ENCODE results near the gene SBF2. TPM values are rescaled to one million over a fixed set of nuclear protein-coding genes. Genes with fewer than 3 reads are reported as not detected.

SBF2 gene
- polyA plus RNA-seq, 2 donors, result 8.5 to 12.1 TPM

DNA sequence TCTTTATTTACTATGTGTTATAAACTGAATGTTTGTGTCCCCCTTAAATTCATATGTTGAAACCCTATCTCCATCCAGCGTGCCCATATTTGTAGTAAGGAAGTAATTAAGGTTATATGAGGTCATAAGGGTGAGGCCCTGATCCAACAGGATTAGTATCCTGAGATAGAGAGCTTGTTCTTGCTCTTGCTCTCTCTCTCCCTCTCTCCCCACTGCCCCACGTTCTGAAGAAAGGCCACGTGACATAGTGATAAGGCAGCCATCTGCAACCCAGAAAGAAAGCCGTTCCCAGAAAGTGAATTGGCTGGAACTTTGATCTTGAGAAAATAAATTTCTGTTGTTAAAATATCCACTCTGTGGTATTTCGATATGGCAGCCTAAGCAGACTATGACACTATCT is 417.7 kb downstream of the SBF2 start:
- Histone ChIP-seq H3K9me3 (ENCODE audit: control insufficient read depth in 2 of 2, insufficient read depth in 1 of 2, low read depth in 1 of 2, low read length in 1 of 2) (no peaks in the 10 kb centered on the region), H3K36me3 (ENCODE audit: control insufficient read depth in 2 of 2, insufficient read depth in 2 of 2, low read length in 1 of 2) (no peaks in the 10 kb centered on the region), H3K27ac (ENCODE audit: low read depth in 2 of 2, low read length in 1 of 2) (no peak overlapping the region), H3K4me1 (ENCODE audit: control insufficient read depth in 2 of 2, insufficient read depth in 2 of 2, low read length in 1 of 2) (no peaks in the 10 kb centered on the region), H3K27me3 (ENCODE audit: control insufficient read depth in 1 of 2, insufficient read depth in 2 of 2, low read length in 2 of 2) (no peaks in the 10 kb centered on the region), H3K4me3 (ENCODE audit: low read depth in 1 of 2, low read length in 2 of 2) (no peak overlapping the region)
- WGBS, 2 donors, result 83 to 91% methylated on average over 5 of the region's 5 CpGs

DNA sequence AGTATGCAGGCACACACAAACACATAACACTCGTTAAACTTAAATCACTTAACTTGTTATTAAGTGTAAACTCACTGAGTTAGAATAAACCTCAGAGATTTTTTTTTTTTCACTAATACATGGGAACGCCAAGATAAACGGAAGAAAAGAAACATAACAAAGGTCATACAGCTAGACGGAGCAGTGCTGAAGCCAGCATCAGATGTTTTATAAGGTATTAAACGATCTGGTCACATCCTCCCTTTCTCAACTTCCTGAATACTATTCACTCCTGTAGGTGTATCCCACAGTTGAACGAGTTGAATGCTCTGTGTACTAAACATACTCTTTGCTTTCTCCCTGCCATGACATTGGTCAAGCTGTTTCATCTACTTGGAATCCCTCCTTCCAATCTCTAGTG is 418.2 kb downstream of the SBF2 start:
- H3K27me3 ChIP-seq (ENCODE audit: control insufficient read depth in 1 of 2, insufficient read depth in 2 of 2, low read length in 2 of 2), result no peaks in the 10 kb centered on the region
- H3K36me3 ChIP-seq (ENCODE audit: control insufficient read depth in 2 of 2, insufficient read depth in 2 of 2, low read length in 1 of 2), result no peaks in the 10 kb centered on the region
- WGBS, 2 donors, result 67 to 72% methylated on average over 6 of the region's 6 CpGs
- no peaks in the 10 kb centered on the region for H3K4me1 ChIP-seq (ENCODE audit: control insufficient read depth in 2 of 2, insufficient read depth in 2 of 2, low read length in 1 of 2)
- H3K27ac ChIP-seq (ENCODE audit: low read depth in 2 of 2, low read length in 1 of 2), result no peak overlapping the region
- H3K9me3 ChIP-seq (ENCODE audit: control insufficient read depth in 2 of 2, insufficient read depth in 1 of 2, low read depth in 1 of 2, low read length in 1 of 2), result no peaks in the 10 kb centered on the region
- no peak overlapping the region for H3K4me3 ChIP-seq (ENCODE audit: low read depth in 1 of 2, low read length in 2 of 2)

DNA sequence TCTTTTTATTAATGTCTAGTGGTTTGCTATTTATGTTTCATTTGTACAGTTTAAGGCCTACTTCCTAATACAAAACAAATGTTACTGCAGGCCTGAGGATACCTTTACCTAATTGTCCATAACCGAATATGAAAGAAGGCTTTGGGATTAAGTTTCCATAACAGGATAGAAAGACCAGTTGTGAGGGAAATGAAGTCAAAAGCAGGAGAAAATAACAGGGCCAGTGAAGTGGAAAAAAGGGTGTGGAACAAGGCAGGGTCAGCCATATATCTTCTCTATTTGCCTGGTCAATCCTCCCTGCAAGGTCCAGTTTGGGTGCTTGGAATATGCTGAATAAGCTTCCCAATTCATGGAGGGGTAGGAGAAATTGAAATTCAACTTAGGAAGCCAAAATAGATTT is 418.6 kb downstream of the SBF2 start:
- Histone ChIP-seq H3K36me3 (ENCODE audit: control insufficient read depth in 2 of 2, insufficient read depth in 2 of 2, low read length in 1 of 2) (no peaks in the 10 kb centered on the region), H3K27ac (ENCODE audit: low read depth in 2 of 2, low read length in 1 of 2) (no peak overlapping the region), H3K9me3 (ENCODE audit: control insufficient read depth in 2 of 2, insufficient read depth in 1 of 2, low read depth in 1 of 2, low read length in 1 of 2) (no peaks in the 10 kb centered on the region), H3K4me1 (ENCODE audit: control insufficient read depth in 2 of 2, insufficient read depth in 2 of 2, low read length in 1 of 2) (no peaks in the 10 kb centered on the region), H3K27me3 (ENCODE audit: control insufficient read depth in 1 of 2, insufficient read depth in 2 of 2, low read length in 2 of 2) (no peaks in the 10 kb centered on the region), H3K4me3 (ENCODE audit: low read depth in 1 of 2, low read length in 2 of 2) (no peak overlapping the region)
- WGBS, 2 donors, result 76 to 77% methylated on average over 1 of the region's 1 CpG

DNA sequence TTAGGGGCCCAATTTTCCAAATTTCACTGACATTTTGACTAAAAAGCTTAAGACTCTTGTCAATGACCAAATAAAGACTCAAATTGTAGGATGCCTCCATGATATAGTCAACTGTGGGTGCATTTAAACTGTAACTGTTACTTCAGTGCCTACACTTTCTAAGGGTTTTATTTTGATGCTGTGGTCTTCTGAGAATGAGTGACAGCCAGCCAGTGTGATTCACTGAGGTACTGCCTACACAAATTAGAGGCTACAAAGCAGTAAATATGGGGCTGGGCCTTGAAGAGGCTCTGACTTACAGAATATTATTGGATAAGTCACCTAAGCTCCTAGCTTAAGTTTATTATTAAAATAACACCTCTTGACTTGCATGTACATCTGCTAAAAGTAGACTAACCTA is 419.6 kb downstream of the SBF2 start:
- H3K36me3 ChIP-seq (ENCODE audit: control insufficient read depth in 2 of 2, insufficient read depth in 2 of 2, low read length in 1 of 2), result no peaks in the 10 kb centered on the region
- H3K27ac ChIP-seq (ENCODE audit: low read depth in 2 of 2, low read length in 1 of 2), result no peak overlapping the region
- no peaks in the 10 kb centered on the region for H3K9me3 ChIP-seq (ENCODE audit: control insufficient read depth in 2 of 2, insufficient read depth in 1 of 2, low read depth in 1 of 2, low read length in 1 of 2)
- no peaks in the 10 kb centered on the region for H3K4me1 ChIP-seq (ENCODE audit: control insufficient read depth in 2 of 2, insufficient read depth in 2 of 2, low read length in 1 of 2)
- H3K27me3 ChIP-seq (ENCODE audit: control insufficient read depth in 1 of 2, insufficient read depth in 2 of 2, low read length in 2 of 2), result no peaks in the 10 kb centered on the region
- no peak overlapping the region for H3K4me3 ChIP-seq (ENCODE audit: low read depth in 1 of 2, low read length in 2 of 2)

DNA sequence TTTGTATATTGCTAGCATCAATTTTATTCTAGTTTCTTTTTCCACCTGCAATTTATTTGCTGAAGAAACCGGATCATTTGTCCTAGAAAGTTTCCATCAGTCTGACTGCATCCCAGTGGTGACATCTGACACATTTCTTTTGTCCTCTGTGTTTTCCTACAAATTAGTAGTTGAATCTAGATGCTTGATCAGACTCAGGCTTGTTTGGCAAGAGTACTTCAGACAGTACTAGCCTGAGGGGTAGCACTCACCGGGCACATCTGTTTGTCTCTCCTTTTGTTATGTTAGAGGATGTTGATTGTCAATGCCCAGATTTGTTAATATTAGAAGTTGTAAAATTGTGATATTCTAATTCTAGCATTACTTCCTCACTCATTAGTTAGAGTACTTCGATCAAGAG is 425.4 kb downstream of the SBF2 start:
- H3K36me3 ChIP-seq (ENCODE audit: control insufficient read depth in 2 of 2, insufficient read depth in 2 of 2, low read length in 1 of 2), result no peaks in the 10 kb centered on the region
- no peaks in the 10 kb centered on the region for H3K4me1 ChIP-seq (ENCODE audit: control insufficient read depth in 2 of 2, insufficient read depth in 2 of 2, low read length in 1 of 2)
- WGBS, 2 donors, result 73 to 87% methylated on average over 3 of the region's 3 CpGs
- H3K27ac ChIP-seq (ENCODE audit: low read depth in 2 of 2, low read length in 1 of 2), result no peak overlapping the region
- no peaks in the 10 kb centered on the region for H3K9me3 ChIP-seq (ENCODE audit: control insufficient read depth in 2 of 2, insufficient read depth in 1 of 2, low read depth in 1 of 2, low read length in 1 of 2)
- H3K27me3 ChIP-seq (ENCODE audit: control insufficient read depth in 1 of 2, insufficient read depth in 2 of 2, low read length in 2 of 2), result no peaks in the 10 kb centered on the region
- no peak overlapping the region for H3K4me3 ChIP-seq (ENCODE audit: low read depth in 1 of 2, low read length in 2 of 2)

DNA sequence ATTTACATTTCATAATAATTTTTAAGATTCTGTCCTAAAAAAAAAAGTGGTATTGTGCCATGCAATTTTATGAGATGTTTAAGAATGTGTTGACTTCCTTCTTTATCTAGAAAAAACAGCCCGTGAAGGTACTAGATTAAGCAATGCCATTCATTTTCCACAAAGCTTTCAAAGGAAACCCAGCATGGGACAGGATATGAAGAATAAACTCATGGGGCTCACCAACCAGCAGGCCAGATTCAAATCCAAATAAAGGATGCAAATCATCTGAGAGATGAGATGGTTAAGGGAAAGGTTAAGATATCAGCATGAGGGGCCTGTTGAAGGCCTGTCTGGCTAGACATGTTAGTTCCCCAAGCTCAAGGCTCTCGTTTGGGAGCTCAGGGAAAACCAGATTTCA is 431.0 kb downstream of the SBF2 start:
- WGBS, 2 donors, result 66 to 74% methylated on average over 2 of the region's 2 CpGs
- H3K27ac ChIP-seq (ENCODE audit: low read depth in 2 of 2, low read length in 1 of 2), result no peak overlapping the region
- H3K27me3 ChIP-seq (ENCODE audit: control insufficient read depth in 1 of 2, insufficient read depth in 2 of 2, low read length in 2 of 2), result no peaks in the 10 kb centered on the region
- no peaks in the 10 kb centered on the region for H3K36me3 ChIP-seq (ENCODE audit: control insufficient read depth in 2 of 2, insufficient read depth in 2 of 2, low read length in 1 of 2)
- no peaks in the 10 kb centered on the region for H3K4me1 ChIP-seq (ENCODE audit: control insufficient read depth in 2 of 2, insufficient read depth in 2 of 2, low read length in 1 of 2)
- H3K4me3 ChIP-seq (ENCODE audit: low read depth in 1 of 2, low read length in 2 of 2), result no peak overlapping the region
- no peaks in the 10 kb centered on the region for H3K9me3 ChIP-seq (ENCODE audit: control insufficient read depth in 2 of 2, insufficient read depth in 1 of 2, low read depth in 1 of 2, low read length in 1 of 2)

DNA sequence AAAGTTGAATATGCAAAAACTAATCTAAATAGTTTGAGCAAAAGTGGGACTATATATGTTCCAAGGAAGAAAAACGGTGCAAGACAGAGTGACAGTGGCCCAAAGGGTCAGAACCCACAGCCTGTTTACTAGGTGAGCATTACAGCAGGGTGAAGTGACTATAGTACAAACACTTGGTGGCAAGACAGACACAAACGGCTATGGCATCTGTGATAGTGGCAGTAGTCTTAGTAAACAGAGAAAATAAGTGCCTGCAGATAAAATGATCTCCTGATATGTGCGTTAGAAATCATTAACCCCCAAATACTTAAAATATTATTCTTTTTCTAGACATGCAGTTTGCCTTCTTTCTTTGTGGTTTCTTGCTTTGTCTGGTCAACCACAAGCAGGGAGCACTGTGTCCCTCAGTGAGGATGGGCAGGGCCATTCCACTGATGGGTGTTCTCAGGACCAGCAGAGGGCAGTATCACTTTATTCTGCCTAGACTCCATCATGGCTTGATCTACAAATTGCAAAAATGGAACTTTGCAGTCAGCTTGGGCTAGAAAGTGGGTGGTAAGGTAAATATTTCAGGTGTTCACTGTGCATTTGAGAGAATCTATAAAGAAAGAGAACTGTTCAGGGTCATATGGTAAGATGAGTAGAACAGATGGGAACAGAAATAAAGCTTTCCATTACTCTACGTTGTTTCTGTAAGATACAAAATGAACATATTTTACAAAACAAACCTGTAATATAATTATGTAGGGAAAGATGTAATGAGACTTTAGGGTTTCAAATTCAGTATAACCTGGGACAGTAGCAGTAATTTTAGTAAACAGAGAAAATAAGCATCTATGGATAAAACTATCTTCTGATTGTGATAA is 431.9 kb downstream of the SBF2 start:
- Histone ChIP-seq H3K27ac (ENCODE audit: low read depth in 2 of 2, low read length in 1 of 2) (no peak overlapping the region), H3K27me3 (ENCODE audit: control insufficient read depth in 1 of 2, insufficient read depth in 2 of 2, low read length in 2 of 2) (no peaks in the 10 kb centered on the region), H3K9me3 (ENCODE audit: control insufficient read depth in 2 of 2, insufficient read depth in 1 of 2, low read depth in 1 of 2, low read length in 1 of 2) (no peaks in the 10 kb centered on the region), H3K36me3 (ENCODE audit: control insufficient read depth in 2 of 2, insufficient read depth in 2 of 2, low read length in 1 of 2) (no peaks in the 10 kb centered on the region), H3K4me3 (ENCODE audit: low read depth in 1 of 2, low read length in 2 of 2) (no peak overlapping the region), H3K4me1 (ENCODE audit: control insufficient read depth in 2 of 2, insufficient read depth in 2 of 2, low read length in 1 of 2) (no peaks in the 10 kb centered on the region)
- WGBS, 2 donors, result 78 to 82% methylated on average over 4 of the region's 4 CpGs

DNA sequence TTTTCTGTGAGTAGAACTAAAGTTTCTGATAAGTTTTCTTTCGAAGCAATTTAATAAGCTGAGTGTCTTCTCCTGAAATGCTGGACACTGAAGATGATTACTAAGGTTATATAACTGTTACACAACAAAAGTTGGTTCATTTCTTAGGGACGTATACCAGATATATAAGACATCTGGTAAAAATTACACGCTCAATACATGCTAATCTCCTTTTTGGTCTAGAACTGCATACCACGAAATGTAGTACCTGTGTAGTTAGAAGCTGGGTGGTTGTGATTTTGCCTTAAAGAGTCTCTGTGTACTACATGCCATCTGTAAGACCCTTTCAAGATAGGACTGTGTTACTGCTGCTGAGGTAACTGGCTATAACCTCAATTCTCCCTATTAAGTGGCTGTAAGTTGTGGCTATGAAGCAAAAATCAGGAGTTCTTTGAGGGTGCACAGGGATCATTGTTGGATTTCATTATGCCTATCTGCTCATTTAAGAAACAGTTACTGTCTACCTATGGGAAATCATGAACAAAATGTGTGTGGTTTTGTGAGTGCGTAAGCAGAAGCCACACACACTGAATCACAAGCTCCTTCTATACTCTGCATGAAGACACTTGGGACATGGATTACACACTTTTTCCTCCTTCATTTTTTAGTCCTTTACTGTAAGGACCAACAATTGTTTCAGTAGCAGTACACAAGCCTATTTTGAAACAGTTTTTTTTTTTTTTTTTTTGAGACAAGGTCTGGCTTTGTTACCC is 434.3 kb downstream of the SBF2 start:
- H3K9me3 ChIP-seq (ENCODE audit: control insufficient read depth in 2 of 2, insufficient read depth in 1 of 2, low read depth in 1 of 2, low read length in 1 of 2), result no peaks in the 10 kb centered on the region
- H3K4me3 ChIP-seq (ENCODE audit: low read depth in 1 of 2, low read length in 2 of 2), result no peak overlapping the region
- no peak overlapping the region for H3K27ac ChIP-seq (ENCODE audit: low read depth in 2 of 2, low read length in 1 of 2)
- H3K36me3 ChIP-seq (ENCODE audit: control insufficient read depth in 2 of 2, insufficient read depth in 2 of 2, low read length in 1 of 2), result peaks cover 4 to 6% of the 10 kb centered on the region in 2 donors
- WGBS, 2 donors, result 89 to 90% methylated on average over 5 of the region's 5 CpGs
- no peaks in the 10 kb centered on the region for H3K27me3 ChIP-seq (ENCODE audit: control insufficient read depth in 1 of 2, insufficient read depth in 2 of 2, low read length in 2 of 2)
- no peaks in the 10 kb centered on the region for H3K4me1 ChIP-seq (ENCODE audit: control insufficient read depth in 2 of 2, insufficient read depth in 2 of 2, low read length in 1 of 2)

DNA sequence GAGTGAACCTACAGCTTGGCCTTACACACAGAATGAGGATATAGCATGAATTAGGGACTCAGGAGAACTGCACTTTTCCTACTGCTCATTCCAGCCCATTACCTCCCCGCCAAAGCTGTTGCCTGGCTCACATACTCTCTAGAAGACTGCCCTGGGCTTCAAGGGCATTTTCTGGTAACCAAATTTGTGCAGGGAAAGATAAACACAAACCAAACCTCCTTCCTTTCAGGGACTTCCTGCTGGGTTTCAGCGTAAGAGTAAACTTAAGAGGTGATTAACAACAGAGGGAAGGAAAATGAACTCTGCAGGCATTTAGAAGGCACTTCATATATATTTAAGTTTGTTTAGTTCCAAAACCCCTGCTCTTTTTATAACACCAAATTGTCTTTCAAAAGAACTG is 435.2 kb downstream of the SBF2 start:
- WGBS, 2 donors, result 45 to 56% methylated on average over 2 of the region's 2 CpGs
- H3K36me3 ChIP-seq (ENCODE audit: control insufficient read depth in 2 of 2, insufficient read depth in 2 of 2, low read length in 1 of 2), result peaks cover 4 to 6% of the 10 kb centered on the region in 2 donors
- H3K4me3 ChIP-seq (ENCODE audit: low read depth in 1 of 2, low read length in 2 of 2), result no peak overlapping the region
- H3K9me3 ChIP-seq (ENCODE audit: control insufficient read depth in 2 of 2, insufficient read depth in 1 of 2, low read depth in 1 of 2, low read length in 1 of 2), result no peaks in the 10 kb centered on the region
- H3K4me1 ChIP-seq (ENCODE audit: control insufficient read depth in 2 of 2, insufficient read depth in 2 of 2, low read length in 1 of 2), result no peaks in the 10 kb centered on the region
- H3K27me3 ChIP-seq (ENCODE audit: control insufficient read depth in 1 of 2, insufficient read depth in 2 of 2, low read length in 2 of 2), result no peaks in the 10 kb centered on the region
- H3K27ac ChIP-seq (ENCODE audit: low read depth in 2 of 2, low read length in 1 of 2), result no peak overlapping the region

DNA sequence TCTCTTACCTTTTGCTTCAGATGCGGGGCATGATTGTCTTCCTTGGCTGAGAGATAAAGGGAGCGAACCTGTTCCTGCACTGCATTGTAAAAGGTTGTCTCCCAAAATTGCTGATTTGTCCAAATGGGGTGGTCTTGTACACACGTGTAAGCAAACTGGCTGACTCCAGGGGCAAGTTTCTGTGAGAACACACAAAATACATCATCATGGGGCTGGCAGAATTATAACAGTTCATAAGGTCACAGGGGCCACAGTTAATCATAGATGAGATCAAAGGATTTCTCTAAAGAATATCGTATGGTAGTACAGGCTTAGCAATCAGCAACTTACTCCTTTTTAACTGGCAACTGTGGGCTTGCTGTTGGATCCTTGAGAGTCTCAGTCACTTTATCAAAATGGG is 435.8 kb downstream of the SBF2 start:
- WGBS, 2 donors, result 57 to 71% methylated on average over 4 of the region's 4 CpGs
- Histone ChIP-seq H3K27ac (ENCODE audit: low read depth in 2 of 2, low read length in 1 of 2) (no peak overlapping the region), H3K27me3 (ENCODE audit: control insufficient read depth in 1 of 2, insufficient read depth in 2 of 2, low read length in 2 of 2) (no peaks in the 10 kb centered on the region)

More for the DNA sequence above, 435.8 kb downstream of the SBF2 start:
- H3K4me1 ChIP-seq (ENCODE audit: control insufficient read depth in 2 of 2, insufficient read depth in 2 of 2, low read length in 1 of 2), result no peaks in the 10 kb centered on the region
- H3K9me3 ChIP-seq (ENCODE audit: control insufficient read depth in 2 of 2, insufficient read depth in 1 of 2, low read depth in 1 of 2, low read length in 1 of 2), result no peaks in the 10 kb centered on the region
- peaks cover 4 to 6% of the 10 kb centered on the region in 2 donors for H3K36me3 ChIP-seq (ENCODE audit: control insufficient read depth in 2 of 2, insufficient read depth in 2 of 2, low read length in 1 of 2)
- H3K4me3 ChIP-seq (ENCODE audit: low read depth in 1 of 2, low read length in 2 of 2), result no peak overlapping the region
